Measurements from ENCODE around the gene SPATS2L. TPM values are rescaled to one million over a fixed set of nuclear protein-coding genes. Genes with fewer than 3 reads are reported as not detected.

SPATS2L gene
- total and polyA plus RNA-seq, 2 of the 13 experiments (the other 11 are each of a cell fraction or from before 2014, with no cell fraction given), result 154 to 212 TPM

DNA sequence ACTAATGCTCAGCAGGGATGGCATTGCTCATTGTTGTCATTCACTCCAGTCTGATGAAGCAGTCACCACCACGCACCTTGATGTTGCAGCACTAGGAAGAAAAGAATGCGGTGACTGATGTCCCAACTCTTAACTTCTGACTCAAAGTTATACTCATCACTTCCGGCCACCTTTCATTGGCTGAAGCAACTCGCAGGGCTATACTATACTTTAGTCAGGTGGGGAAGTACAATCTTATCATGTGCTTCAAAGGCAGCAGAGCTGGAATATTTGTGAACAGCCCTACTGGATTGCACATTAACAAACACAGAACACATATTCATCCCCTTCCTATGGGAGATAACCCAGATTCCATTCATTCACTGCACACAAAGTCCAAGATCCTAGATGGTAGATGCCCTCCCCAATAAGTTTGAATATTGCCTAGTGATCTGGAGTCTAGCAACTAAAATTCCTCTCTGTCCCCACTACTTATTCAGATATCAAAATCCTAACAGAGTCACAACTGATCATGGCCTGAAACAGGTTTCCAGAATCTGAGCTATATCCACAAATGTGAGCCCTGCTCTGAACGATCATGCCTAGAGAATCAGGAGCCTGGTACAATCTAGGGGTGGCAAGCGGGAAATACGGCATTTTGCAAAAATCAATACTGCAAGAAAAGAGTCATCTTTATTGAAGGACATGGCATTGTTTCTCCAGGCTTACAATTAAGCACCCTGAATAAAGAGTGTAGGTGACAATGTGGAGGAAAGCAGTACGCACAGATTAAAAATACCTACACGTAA is 3.4 kb upstream of the SPATS2L start (continued):
- TF ChIP-seq, protein P1, sequence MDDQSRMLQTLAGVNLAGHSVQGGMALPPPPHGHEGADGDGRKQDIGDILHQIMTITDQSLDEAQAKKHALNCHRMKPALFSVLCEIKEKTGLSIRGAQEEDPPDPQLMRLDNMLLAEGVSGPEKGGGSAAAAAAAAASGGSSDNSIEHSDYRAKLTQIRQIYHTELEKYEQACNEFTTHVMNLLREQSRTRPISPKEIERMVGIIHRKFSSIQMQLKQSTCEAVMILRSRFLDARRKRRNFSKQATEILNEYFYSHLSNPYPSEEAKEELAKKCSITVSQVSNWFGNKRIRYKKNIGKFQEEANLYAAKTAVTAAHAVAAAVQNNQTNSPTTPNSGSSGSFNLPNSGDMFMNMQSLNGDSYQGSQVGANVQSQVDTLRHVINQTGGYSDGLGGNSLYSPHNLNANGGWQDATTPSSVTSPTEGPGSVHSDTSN (CRISPR knock-in tag; IDR thresholded peaks at IDR 0.05; ENCODE audit: borderline replicate concordance), result no peak
- TF ChIP-seq ZNF20 (CRISPR knock-in tag; IDR thresholded peaks at IDR 0.05), result no peak
- TF ChIP-seq ZNF101 (CRISPR knock-in tag; IDR thresholded peaks at IDR 0.05; ENCODE audit: borderline replicate concordance, low read depth), result no peak
- TF ChIP-seq NBN (conservative IDR thresholded peaks at IDR 0.05), result no peak
- TF ChIP-seq POGZ (CRISPR knock-in tag; IDR thresholded peaks at IDR 0.05), result peak; percentile 71
- TF ChIP-seq, protein P2, sequence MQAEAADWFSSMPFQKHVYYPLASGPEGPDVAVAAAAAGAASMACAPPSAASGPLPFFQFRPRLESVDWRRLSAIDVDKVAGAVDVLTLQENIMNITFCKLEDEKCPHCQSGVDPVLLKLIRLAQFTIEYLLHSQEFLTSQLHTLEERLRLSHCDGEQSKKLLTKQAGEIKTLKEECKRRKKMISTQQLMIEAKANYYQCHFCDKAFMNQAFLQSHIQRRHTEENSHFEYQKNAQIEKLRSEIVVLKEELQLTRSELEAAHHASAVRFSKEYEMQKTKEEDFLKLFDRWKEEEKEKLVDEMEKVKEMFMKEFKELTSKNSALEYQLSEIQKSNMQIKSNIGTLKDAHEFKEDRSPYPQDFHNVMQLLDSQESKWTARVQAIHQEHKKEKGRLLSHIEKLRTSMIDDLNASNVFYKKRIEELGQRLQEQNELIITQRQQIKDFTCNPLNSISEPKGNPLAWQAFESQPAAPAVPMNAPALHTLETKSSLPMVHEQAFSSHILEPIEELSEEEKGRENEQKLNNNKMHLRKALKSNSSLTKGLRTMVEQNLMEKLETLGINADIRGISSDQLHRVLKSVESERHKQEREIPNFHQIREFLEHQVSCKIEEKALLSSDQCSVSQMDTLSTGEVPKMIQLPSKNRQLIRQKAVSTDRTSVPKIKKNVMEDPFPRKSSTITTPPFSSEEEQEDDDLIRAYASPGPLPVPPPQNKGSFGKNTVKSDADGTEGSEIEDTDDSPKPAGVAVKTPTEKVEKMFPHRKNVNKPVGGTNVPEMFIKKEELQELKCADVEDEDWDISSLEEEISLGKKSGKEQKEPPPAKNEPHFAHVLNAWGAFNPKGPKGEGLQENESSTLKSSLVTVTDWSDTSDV (CRISPR knock-in tag; IDR thresholded peaks at IDR 0.05), result no peak
- TF ChIP-seq ZNF17 (CRISPR knock-in tag; IDR thresholded peaks at IDR 0.05), result no peak
- no peak for TF ChIP-seq ZNF709 (CRISPR knock-in tag; IDR thresholded peaks at IDR 0.05)
- no peak for TF ChIP-seq HOXD1 (CRISPR knock-in tag; IDR thresholded peaks at IDR 0.05)
- TF ChIP-seq, protein P3, sequence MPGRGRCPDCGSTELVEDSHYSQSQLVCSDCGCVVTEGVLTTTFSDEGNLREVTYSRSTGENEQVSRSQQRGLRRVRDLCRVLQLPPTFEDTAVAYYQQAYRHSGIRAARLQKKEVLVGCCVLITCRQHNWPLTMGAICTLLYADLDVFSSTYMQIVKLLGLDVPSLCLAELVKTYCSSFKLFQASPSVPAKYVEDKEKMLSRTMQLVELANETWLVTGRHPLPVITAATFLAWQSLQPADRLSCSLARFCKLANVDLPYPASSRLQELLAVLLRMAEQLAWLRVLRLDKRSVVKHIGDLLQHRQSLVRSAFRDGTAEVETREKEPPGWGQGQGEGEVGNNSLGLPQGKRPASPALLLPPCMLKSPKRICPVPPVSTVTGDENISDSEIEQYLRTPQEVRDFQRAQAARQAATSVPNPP (CRISPR knock-in tag; IDR thresholded peaks at IDR 0.05), result no peak
- no peak for TF ChIP-seq ZFP90 (CRISPR knock-in tag; IDR thresholded peaks at IDR 0.05; ENCODE audit: borderline replicate concordance)
- TF ChIP-seq SALL1 (CRISPR knock-in tag; IDR thresholded peaks at IDR 0.05), result peak; percentile 94
- TF ChIP-seq KAT7 (CRISPR knock-in tag; IDR thresholded peaks at IDR 0.05; ENCODE audit: borderline replicate concordance), result peak; percentile 78
- TF ChIP-seq, protein P4, sequence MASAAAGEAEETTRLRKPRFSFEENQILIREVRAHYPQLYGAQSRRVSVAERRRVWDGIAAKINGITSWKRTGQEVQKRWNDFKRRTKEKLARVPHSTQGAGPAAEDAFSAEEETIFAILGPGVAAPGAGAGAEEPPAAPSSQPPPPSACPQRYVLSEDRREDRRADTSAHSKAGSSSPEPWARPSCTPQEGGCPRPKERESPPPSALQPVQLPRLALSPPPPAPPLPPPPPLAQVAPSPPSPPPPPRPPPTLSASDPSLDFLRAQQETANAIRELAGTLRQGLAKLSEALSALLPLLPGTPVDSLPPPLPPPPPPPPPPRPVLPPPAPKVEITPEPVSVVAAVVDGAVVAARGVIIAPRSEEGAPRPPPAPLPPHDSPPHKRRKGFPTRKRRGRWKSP (CRISPR knock-in tag; IDR thresholded peaks at IDR 0.05), result peak; percentile 67; the same call in 1 of the 2 replicates
- TF ChIP-seq ATM (IDR thresholded peaks at IDR 0.05; ENCODE audit: borderline replicate concordance), result no peak
- TF ChIP-seq ZSCAN9 (CRISPR knock-in tag; IDR thresholded peaks at IDR 0.05; ENCODE audit: borderline replicate concordance), result peak; percentile 74; the same call in 1 of the 2 replicates
- no peak for TF ChIP-seq ZFX (CRISPR knock-in tag; IDR thresholded peaks at IDR 0.05; ENCODE audit: low read depth)
- no peak for TF ChIP-seq PAX8 (CRISPR knock-in tag; IDR thresholded peaks at IDR 0.05; ENCODE audit: borderline replicate concordance)
- 0 out of 2 replicates have a peak, but pooled peaks have one; percentile 20 for TF ChIP-seq ZNF230 (CRISPR knock-in tag; IDR thresholded peaks at IDR 0.05)
- peak; percentile 91 for TF ChIP-seq GATAD2A (CRISPR knock-in tag; IDR thresholded peaks at IDR 0.05)
- TF ChIP-seq, protein P5, sequence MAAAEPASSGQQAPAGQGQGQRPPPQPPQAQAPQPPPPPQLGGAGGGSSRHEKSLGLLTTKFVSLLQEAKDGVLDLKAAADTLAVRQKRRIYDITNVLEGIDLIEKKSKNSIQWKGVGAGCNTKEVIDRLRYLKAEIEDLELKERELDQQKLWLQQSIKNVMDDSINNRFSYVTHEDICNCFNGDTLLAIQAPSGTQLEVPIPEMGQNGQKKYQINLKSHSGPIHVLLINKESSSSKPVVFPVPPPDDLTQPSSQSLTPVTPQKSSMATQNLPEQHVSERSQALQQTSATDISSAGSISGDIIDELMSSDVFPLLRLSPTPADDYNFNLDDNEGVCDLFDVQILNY (CRISPR knock-in tag; conservative IDR thresholded peaks at IDR 0.05), result no peak
- no peak for TF ChIP-seq PAF1 (CRISPR knock-in tag; IDR thresholded peaks at IDR 0.05)
- TF ChIP-seq CCDC6 (CRISPR knock-in tag; IDR thresholded peaks at IDR 0.05), result peak; percentile 58; the same call in 1 of the 2 replicates
- TF ChIP-seq ZNF335 (CRISPR knock-in tag; IDR thresholded peaks at IDR 0.05), result peak; percentile 71; the same call in 1 of the 2 replicates
